Skeletal muscle satellite cell (primary cell): ENCODE data around the gene KLHL3.

Experiments used
- H3K27me3 ChIP-seq: 2 replicates; pipeline ENCODE4 v1.7.0; 2013; ENCODE audit warnings: low read length; ENCODE audit not compliant: control insufficient read depth, insufficient read depth
- H3K36me3 ChIP-seq: 2 replicates; pipeline ENCODE4 v1.7.0; 2013; ENCODE audit warnings: mild to moderate bottlenecking, control low read depth, low read length; ENCODE audit not compliant: insufficient read depth
- H3K4me1 ChIP-seq: 2 replicates; pipeline ENCODE4 v1.7.0; 2013; ENCODE audit warnings: low read length; ENCODE audit not compliant: control insufficient read depth, insufficient read depth
- H3K4me2 ChIP-seq: 2 replicates; pipeline ENCODE4 v1.7.0; 2013; ENCODE audit warnings: mild to moderate bottlenecking, low read length
- H3K4me3 ChIP-seq: 2 replicates; pipeline ENCODE4 v1.7.0; 2013; ENCODE audit warnings: low read length
- H3K9ac ChIP-seq: 2 replicates; pipeline ENCODE4 v1.7.0; 2013; ENCODE audit warnings: mild to moderate bottlenecking, low read depth, low read length, moderate library complexity
- H3K9me3 ChIP-seq: replicated peaks from 2 replicates; pipeline ENCODE4 v1.7.0; 2013; ENCODE audit warnings: mild to moderate bottlenecking, control low read depth, low read length

Gene KLHL3

GRCh38 chr5:137700282-137700680 lies 35.6 kb downstream of the KLHL3 start:
- Histone ChIP-seq H3K4me2 (no peak overlapping the region), H3K36me3 (no peaks in the 10 kb centered on the region), H3K9ac (no peak overlapping the region), H3K4me3 (no peak overlapping the region), H3K27me3 (no peaks in the 10 kb centered on the region), H3K9me3 (no peaks in the 10 kb centered on the region), H3K4me1 (peaks cover 25% of the 10 kb centered on the region)

- Histone ChIP-seq H3K4me1 (peaks cover 19% of the 10 kb centered on the region), H3K4me2 (peak overlapping the region; percentile 32), H3K9me3 (no peaks in the 10 kb centered on the region), H3K4me3 (no peak overlapping the region), H3K36me3 (no peaks in the 10 kb centered on the region), H3K9ac (no peak overlapping the region), H3K27me3 (no peaks in the 10 kb centered on the region)
Measured at GRCh38 chr5:137699336-137700281, 36.3 kb downstream of the KLHL3 start.

GRCh38 chr5:137696481-137696880 lies 39.4 kb downstream of the KLHL3 start:
- no peak overlapping the region for H3K4me2 ChIP-seq
- H3K36me3 ChIP-seq, result no peaks in the 10 kb centered on the region
- no peak overlapping the region for H3K9ac ChIP-seq
- no peak overlapping the region for H3K4me3 ChIP-seq
- no peaks in the 10 kb centered on the region for H3K9me3 ChIP-seq
- H3K27me3 ChIP-seq, result no peaks in the 10 kb centered on the region
- H3K4me1 ChIP-seq, result peaks cover 18% of the 10 kb centered on the region

- no peak overlapping the region for H3K9ac ChIP-seq
- no peaks in the 10 kb centered on the region for H3K27me3 ChIP-seq
- peaks cover 18% of the 10 kb centered on the region for H3K4me1 ChIP-seq
- H3K4me3 ChIP-seq, result no peak overlapping the region
- no peaks in the 10 kb centered on the region for H3K9me3 ChIP-seq
- H3K36me3 ChIP-seq, result no peaks in the 10 kb centered on the region
- H3K4me2 ChIP-seq, result no peak overlapping the region
Measured at GRCh38 chr5:137695651-137696428, 40.0 kb downstream of the KLHL3 start.

- Histone ChIP-seq H3K27me3 (no peaks in the 10 kb centered on the region), H3K4me2 (no peak overlapping the region), H3K4me3 (no peak overlapping the region), H3K9ac (no peak overlapping the region), H3K9me3 (no peaks in the 10 kb centered on the region), H3K36me3 (no peaks in the 10 kb centered on the region), H3K4me1 (peaks cover 10% of the 10 kb centered on the region)
Measured at GRCh38 chr5:137693951-137694721, 41.8 kb downstream of the KLHL3 start.

GRCh38 chr5:137693307-137693950 lies 42.5 kb downstream of the KLHL3 start:
- H3K36me3 ChIP-seq, result no peaks in the 10 kb centered on the region
- H3K4me3 ChIP-seq, result no peak overlapping the region
- no peaks in the 10 kb centered on the region for H3K9me3 ChIP-seq
- no peaks in the 10 kb centered on the region for H3K27me3 ChIP-seq
- H3K4me2 ChIP-seq, result no peak overlapping the region
- H3K4me1 ChIP-seq, result peaks cover 10% of the 10 kb centered on the region
- H3K9ac ChIP-seq, result no peak overlapping the region

- Histone ChIP-seq H3K4me1 (no peaks in the 10 kb centered on the region), H3K9ac (no peak overlapping the region), H3K4me3 (no peak overlapping the region), H3K36me3 (no peaks in the 10 kb centered on the region), H3K4me2 (no peak overlapping the region), H3K27me3 (no peaks in the 10 kb centered on the region), H3K9me3 (no peaks in the 10 kb centered on the region)
Measured at GRCh38 chr5:137689306-137689705, 46.6 kb downstream of the KLHL3 start.

GRCh38 chr5:137688210-137688840 lies 47.6 kb downstream of the KLHL3 start:
- no peak overlapping the region for H3K4me3 ChIP-seq
- no peak overlapping the region for H3K9ac ChIP-seq
- no peaks in the 10 kb centered on the region for H3K27me3 ChIP-seq
- H3K4me1 ChIP-seq, result no peaks in the 10 kb centered on the region
- H3K9me3 ChIP-seq, result no peaks in the 10 kb centered on the region
- no peaks in the 10 kb centered on the region for H3K36me3 ChIP-seq
- H3K4me2 ChIP-seq, result no peak overlapping the region

- H3K4me2 ChIP-seq, result no peak overlapping the region
- no peaks in the 10 kb centered on the region for H3K36me3 ChIP-seq
- H3K9ac ChIP-seq, result no peak overlapping the region
- H3K4me3 ChIP-seq, result no peak overlapping the region
- H3K4me1 ChIP-seq, result no peaks in the 10 kb centered on the region
- no peaks in the 10 kb centered on the region for H3K27me3 ChIP-seq
- H3K9me3 ChIP-seq, result no peaks in the 10 kb centered on the region
Measured at GRCh38 chr5:137684761-137685160, 51.1 kb downstream of the KLHL3 start.

- H3K9ac ChIP-seq, result no peak overlapping the region
- no peaks in the 10 kb centered on the region for H3K4me1 ChIP-seq
- H3K27me3 ChIP-seq, result no peaks in the 10 kb centered on the region
- no peak overlapping the region for H3K4me3 ChIP-seq
- no peaks in the 10 kb centered on the region for H3K9me3 ChIP-seq
- no peaks in the 10 kb centered on the region for H3K36me3 ChIP-seq
- H3K4me2 ChIP-seq, result no peak overlapping the region
Measured at GRCh38 chr5:137681191-137681590, 54.7 kb downstream of the KLHL3 start.
